ENCODE results near the gene ZSCAN9. TPM values are rescaled to one million over a fixed set of nuclear protein-coding genes. Genes with fewer than 3 reads are reported as not detected.

Gene ZSCAN9
- total and polyA plus RNA-seq, 2 of the 13 experiments (the other 11 are each of a cell fraction or from before 2014, with no cell fraction given) = 14.6 to 17.8 TPM

- peak; percentile 94 for TF ChIP-seq ZBTB26 (CRISPR knock-in tag; IDR thresholded peaks at IDR 0.05; ENCODE audit: borderline replicate concordance)
- TF ChIP-seq ZNF563 (CRISPR knock-in tag; IDR thresholded peaks at IDR 0.05) = no peak
- no peak for TF ChIP-seq ATF6 (CRISPR knock-in tag; conservative IDR thresholded peaks at IDR 0.05)
- TF ChIP-seq BATF2 (CRISPR knock-in tag; IDR thresholded peaks at IDR 0.05) = no peak
- peak; percentile 58; the same call in 1 of the 2 replicates for TF ChIP-seq LBX2 (CRISPR knock-in tag; IDR thresholded peaks at IDR 0.05; ENCODE audit: borderline replicate concordance)
- no peak for TF ChIP-seq NR2F2 (IDR thresholded peaks at IDR 0.05; ENCODE audit: borderline replicate concordance, low read depth)
- TF ChIP-seq ZFP41 (CRISPR knock-in tag; IDR thresholded peaks at IDR 0.05; ENCODE audit: borderline replicate concordance) = no peak
- peak; percentile 53; the same call in 1 of the 2 replicates for TF ChIP-seq HMG20B (CRISPR knock-in tag; conservative IDR thresholded peaks at IDR 0.05)
- TF ChIP-seq MXI1 (IDR thresholded peaks at IDR 0.05; ENCODE audit: borderline replicate concordance, low read depth, low read length) = peak; percentile 38; the same call in 1 of the 3 replicates
- TF ChIP-seq PPARG (CRISPR knock-in tag; conservative IDR thresholded peaks at IDR 0.05) = 0 out of 2 replicates have a peak, but pooled peaks have one; percentile 20
- TF ChIP-seq MYNN (CRISPR knock-in tag; IDR thresholded peaks at IDR 0.05; ENCODE audit: low read depth) = 0 out of 2 replicates have a peak, but pooled peaks have one; percentile 86
- no peak for TF ChIP-seq RNF2 (conservative IDR thresholded peaks at IDR 0.05; ENCODE audit: low read depth)
- no peak; the same call in 1 of the 2 replicates for TF ChIP-seq ZNF567 (CRISPR knock-in tag; IDR thresholded peaks at IDR 0.05; ENCODE audit: borderline replicate concordance)
- TF ChIP-seq ZNF598 (CRISPR knock-in tag; IDR thresholded peaks at IDR 0.05; ENCODE audit: borderline replicate concordance) = peak; percentile 95; the same call in 1 of the 2 replicates
- peak; percentile 53; the same call in 1 of the 2 replicates for TF ChIP-seq ZNF160 (CRISPR knock-in tag; IDR thresholded peaks at IDR 0.05)
- peak; percentile 82; the same call in 1 of the 2 replicates for TF ChIP-seq ZIK1 (CRISPR knock-in tag; IDR thresholded peaks at IDR 0.05; ENCODE audit: borderline replicate concordance, low read depth)
- TF ChIP-seq MTERF4 (CRISPR knock-in tag; IDR thresholded peaks at IDR 0.05) = no peak
- TF ChIP-seq ZBTB25 (CRISPR knock-in tag; IDR thresholded peaks at IDR 0.05) = peak; percentile 95
- no peak for TF ChIP-seq ZNF530 (CRISPR knock-in tag; IDR thresholded peaks at IDR 0.05; ENCODE audit: low read depth)
- no peak; the same call in 1 of the 2 replicates for TF ChIP-seq ZNF296 (CRISPR knock-in tag; conservative IDR thresholded peaks at IDR 0.05)
Observed at GRCh38 chr6:28225056-28225834, at the start of gene ZSCAN9 (continued).
